Gastrocnemius medialis (tissue), 4 donors: Measurements from ENCODE around the gene HECTD2. TPM values are rescaled to one million over a fixed set of nuclear protein-coding genes. Genes with fewer than 3 reads are reported as not detected.

Source experiments
- ATAC-seq, 2 donors: fragments of 150-250 bp; one replicate each; pipeline ENCODE4 v1.9.1; 2016
- DNase-seq, 2 donors: peaks; one replicate each; pipeline ENCODE4 v3.0.0-alpha.2; 2019
- H3K27ac ChIP-seq, 4 donors: fragments of 200-600 bp; sonication (generic); 1 replicate in 1 of 4; 2 replicates in 3 of 4; pipeline ENCODE4 v1.5.1; 2016 to 2018; ENCODE audit warnings: mild to moderate bottlenecking in 2 of 4, moderate library complexity in 1 of 4
- H3K27me3 ChIP-seq, 3 donors: fragments of 200-600 bp; sonication (generic) in 2 of 3; 1 replicate in 1 of 3; 2 replicates in 2 of 3; pipeline versions ENCODE4 v1.5.1 to v1.6.0; 2016 to 2019; ENCODE audit warnings: mild to moderate bottlenecking in 1 of 3, moderate library complexity in 1 of 3
- H3K36me3 ChIP-seq, 2 donors: fragments of 200-600 bp; sonication (generic) in 1 of 2; one replicate each; pipeline ENCODE4 v1.5.1; 2017 to 2018
- H3K4me1 ChIP-seq, 2 donors: fragments of 200-600 bp; sonication (generic) in 1 of 2; one replicate each; pipeline ENCODE4 v1.5.1; 2016 to 2017; ENCODE audit warnings: mild to moderate bottlenecking in 2 of 2
- H3K4me3 ChIP-seq, 4 donors: fragments of 200-600 bp; sonication (generic) in 3 of 4; 1 replicate in 1 of 4; 2 replicates in 3 of 4; pipeline ENCODE4 v1.5.1; 2016 to 2019; ENCODE audit warnings: mild to moderate bottlenecking in 2 of 4
- H3K9me3 ChIP-seq, 3 donors: fragments of 200-600 bp; sonication (generic) in 2 of 3; 1 replicate in 1 of 3; 2 replicates in 2 of 3; pipeline ENCODE4 v1.5.1; 2016 to 2019
- POLR2A ChIP-seq, 2 donors: fragments of 450-650 bp; IDR thresholded peaks; one replicate each; pipeline ENCODE4 v1.6.1; 2017; ENCODE audit warnings: antibody characterized with exemption in 2 of 2, mild to moderate bottlenecking in 2 of 2, moderate library complexity in 2 of 2
- in situ Hi-C, 4 donors: fragments of 200-750 bp; cut with MboI; loops; one replicate each; pipeline versions ENCODE4 v1.15.0 to v1.8.0; 2017; ENCODE audit warnings: low sequenced_read_pairs in 4 of 4
- intact Hi-C: fragments of 100-400 bp; cut with DNase I; formaldehyde crosslinking; loops from one replicate; pipeline ENCODE4 v1.15.1; 2023; ENCODE audit warnings: low total_unique reads
- total RNA-seq, 4 donors: library from RNA; depleted of rRNA; stranded (reverse); fragments of >200 nt; gene quantifications; one replicate each; pipeline versions ENCODE4 v1.1.0 to v1.2.3, GENCODE V29; 2016
- TF ChIP-seq, protein P1 (sequence below), 5 experiments: fragments of 450-650 bp in 3 of 5; fragments of 200-600 bp in 2 of 5; sonication (generic) in 2 of 5; IDR thresholded peaks in 4 of 5; conservative IDR thresholded peaks in 1 of 5; 1 replicate in 4 of 5; 2 replicates in 1 of 5; pipeline ENCODE4 v1.5.1; 2016 to 2019; ENCODE audit warnings: antibody characterized with exemption in 5 of 5, mild to moderate bottlenecking in 3 of 5, moderate library complexity in 3 of 5

HECTD2 gene
- total RNA-seq, 4 donors from 2014 or later = 1.9 to 7.9 (median 3.9) TPM

DNA sequence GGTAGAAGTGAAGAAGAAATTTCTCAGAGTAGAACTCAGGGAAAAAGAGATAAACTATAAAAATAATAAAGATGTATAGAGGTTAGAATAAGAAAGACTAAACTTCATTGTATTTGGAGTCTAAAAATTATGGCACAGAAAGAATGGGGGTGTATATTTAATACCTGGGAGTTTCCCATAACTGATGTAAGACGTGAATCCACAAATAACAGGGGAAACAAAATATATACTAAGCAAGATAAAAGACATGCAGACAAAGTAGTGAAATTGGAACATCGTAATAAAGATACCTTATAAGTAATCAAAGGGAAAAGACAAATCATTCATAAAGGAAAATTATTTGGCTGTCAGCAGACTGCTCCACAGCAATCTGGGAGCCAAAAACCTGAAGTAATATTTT lies 62.8 kb downstream of the HECTD2 start:
- in situ Hi-C loops = no loop called here
- H3K4me3 ChIP-seq = no peak overlapping the region
- no peak for ATAC-seq
- H3K9me3 ChIP-seq = no peaks in the 10 kb centered on the region
- no peaks in the 10 kb centered on the region for H3K4me1 ChIP-seq
- H3K27ac ChIP-seq = no peak overlapping the region
- no peak for TF ChIP-seq POLR2A (IDR thresholded peaks at IDR 0.05)
- TF ChIP-seq, protein P1, sequence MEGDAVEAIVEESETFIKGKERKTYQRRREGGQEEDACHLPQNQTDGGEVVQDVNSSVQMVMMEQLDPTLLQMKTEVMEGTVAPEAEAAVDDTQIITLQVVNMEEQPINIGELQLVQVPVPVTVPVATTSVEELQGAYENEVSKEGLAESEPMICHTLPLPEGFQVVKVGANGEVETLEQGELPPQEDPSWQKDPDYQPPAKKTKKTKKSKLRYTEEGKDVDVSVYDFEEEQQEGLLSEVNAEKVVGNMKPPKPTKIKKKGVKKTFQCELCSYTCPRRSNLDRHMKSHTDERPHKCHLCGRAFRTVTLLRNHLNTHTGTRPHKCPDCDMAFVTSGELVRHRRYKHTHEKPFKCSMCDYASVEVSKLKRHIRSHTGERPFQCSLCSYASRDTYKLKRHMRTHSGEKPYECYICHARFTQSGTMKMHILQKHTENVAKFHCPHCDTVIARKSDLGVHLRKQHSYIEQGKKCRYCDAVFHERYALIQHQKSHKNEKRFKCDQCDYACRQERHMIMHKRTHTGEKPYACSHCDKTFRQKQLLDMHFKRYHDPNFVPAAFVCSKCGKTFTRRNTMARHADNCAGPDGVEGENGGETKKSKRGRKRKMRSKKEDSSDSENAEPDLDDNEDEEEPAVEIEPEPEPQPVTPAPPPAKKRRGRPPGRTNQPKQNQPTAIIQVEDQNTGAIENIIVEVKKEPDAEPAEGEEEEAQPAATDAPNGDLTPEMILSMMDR (IDR thresholded peaks at IDR 0.05 in 4 of 5, conservative IDR thresholded peaks at IDR 0.05 in 1 of 5) = no peak
- H3K27me3 ChIP-seq = no peaks in the 10 kb centered on the region
- H3K36me3 ChIP-seq = no peaks in the 10 kb centered on the region
- intact Hi-C loops = no loop called here
- DNase-seq = no peak

GRCh38 chr10:91474009-91474408 lies 63.9 kb downstream of the HECTD2 start:
- no peaks in the 10 kb centered on the region for H3K27me3 ChIP-seq
- no peaks in the 10 kb centered on the region for H3K36me3 ChIP-seq
- in situ Hi-C loops (no loop called here), intact Hi-C loops (no loop called here)
- H3K4me3 ChIP-seq = no peak overlapping the region
- DNase-seq (no peak), ATAC-seq (no peak)
- TF ChIP-seq POLR2A (IDR thresholded peaks at IDR 0.05) = no peak
- TF ChIP-seq, protein P1 (IDR thresholded peaks at IDR 0.05 in 4 of 5, conservative IDR thresholded peaks at IDR 0.05 in 1 of 5) = no peak
- no peaks in the 10 kb centered on the region for H3K9me3 ChIP-seq
- H3K4me1 ChIP-seq = no peaks in the 10 kb centered on the region
- H3K27ac ChIP-seq = no peak overlapping the region

DNA sequence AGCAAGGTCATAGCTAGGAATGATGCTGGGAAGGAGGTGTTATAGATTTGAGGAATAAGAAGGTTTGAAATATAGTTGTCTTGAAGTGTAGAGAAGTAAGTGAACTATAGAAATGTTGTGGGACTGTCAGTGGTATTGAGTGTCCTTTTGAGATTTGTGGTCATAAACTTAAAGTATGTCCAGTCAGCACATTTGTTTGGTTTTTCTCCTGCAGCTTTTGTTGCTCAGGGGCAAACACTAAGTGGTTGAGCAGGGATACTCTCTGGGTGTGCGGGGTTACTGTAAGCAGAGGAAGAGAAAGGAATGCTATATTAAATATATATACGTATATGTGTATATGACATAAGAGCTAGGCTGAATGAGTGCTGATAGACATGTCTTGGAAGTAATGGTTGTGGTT lies 67.1 kb downstream of the HECTD2 start:
- intact Hi-C loops = no loop called here
- Histone ChIP-seq H3K4me3 (no peak overlapping the region), H3K27ac (no peak overlapping the region), H3K9me3 (no peaks in the 10 kb centered on the region), H3K4me1 (no peaks in the 10 kb centered on the region), H3K36me3 (no peaks in the 10 kb centered on the region), H3K27me3 (no peaks in the 10 kb centered on the region)
- in situ Hi-C loops = no loop called here
- ATAC-seq (no peak), DNase-seq (no peak)
- TF ChIP-seq, protein P1 (IDR thresholded peaks at IDR 0.05 in 4 of 5, conservative IDR thresholded peaks at IDR 0.05 in 1 of 5) = no peak
- TF ChIP-seq POLR2A (IDR thresholded peaks at IDR 0.05) = no peak

- Histone ChIP-seq H3K4me3 (no peak overlapping the region), H3K27ac (no peak overlapping the region), H3K27me3 (no peaks in the 10 kb centered on the region), H3K4me1 (no peaks in the 10 kb centered on the region), H3K9me3 (no peaks in the 10 kb centered on the region), H3K36me3 (no peaks in the 10 kb centered on the region)
- in situ Hi-C loops (no loop called here), intact Hi-C loops (no loop called here)
- DNase-seq (no peak), ATAC-seq (no peak)
- TF ChIP-seq POLR2A (IDR thresholded peaks at IDR 0.05) = no peak
- TF ChIP-seq, protein P1 (IDR thresholded peaks at IDR 0.05 in 4 of 5, conservative IDR thresholded peaks at IDR 0.05 in 1 of 5) = no peak
These were observed 69.4 kb downstream of the HECTD2 start for GRCh38 chr10:91479583-91479982.

GRCh38 chr10:91487911-91488582 lies 77.9 kb downstream of the HECTD2 start:
- Histone ChIP-seq H3K4me3 (no peak overlapping the region), H3K27me3 (no peaks in the 10 kb centered on the region), H3K27ac (no peak overlapping the region), H3K9me3 (no peaks in the 10 kb centered on the region), H3K4me1 (no peaks in the 10 kb centered on the region), H3K36me3 (peaks cover 0 to 9% of the 10 kb centered on the region in 2 donors)
- no peak for ATAC-seq
- DNase-seq = no peak
- in situ Hi-C loops = no loop called here
- no peak for TF ChIP-seq POLR2A (IDR thresholded peaks at IDR 0.05)
- TF ChIP-seq, protein P1 (IDR thresholded peaks at IDR 0.05 in 4 of 5, conservative IDR thresholded peaks at IDR 0.05 in 1 of 5) = no peak
- intact Hi-C loops = no loop called here
